ENCODE data around the gene FSTL5.
"Not testable (repeated sequence)": the region's sequence is repeated elsewhere in the genome, so short reads cannot be mapped to it uniquely, and the experiment has no call there.

DNA sequence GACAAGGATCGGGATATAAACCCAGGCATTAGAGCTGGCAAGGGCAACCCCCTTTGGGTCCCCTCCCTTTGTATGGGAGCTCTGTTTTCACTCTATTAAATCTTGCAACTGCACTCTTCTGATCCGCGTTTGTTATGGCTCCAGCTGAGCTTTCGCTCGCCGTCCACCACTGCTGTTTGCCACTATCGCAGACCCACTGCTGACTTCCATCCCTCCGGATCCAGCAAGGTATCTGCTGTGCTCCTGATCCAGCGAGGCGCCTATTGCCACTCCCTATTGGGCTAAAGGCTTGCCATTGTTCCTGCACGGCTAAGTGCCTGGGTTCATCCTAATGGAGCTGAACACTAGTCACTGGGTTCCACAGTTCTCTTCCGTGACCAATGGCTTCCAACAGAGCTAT lies 59.9 kb downstream of the FSTL5 start:
- not testable (repeated sequence) for TF ChIP-seq YY1 (IDR thresholded peaks at IDR 0.05; ENCODE audit: insufficient read depth, insufficient read length); ZNF274 (IDR thresholded peaks at IDR 0.05; ENCODE audit: low read depth, low read length); SUZ12 (IDR thresholded peaks at IDR 0.05; ENCODE audit: extremely low read depth, insufficient read depth, insufficient read length)
